Measurements from ENCODE around the gene TADA2B.
"Not testable (repeated sequence)": the region's sequence is repeated elsewhere in the genome, so short reads cannot be mapped to it uniquely, and the experiment has no call there.

Gene TADA2B

GRCh38 chr4:7061815-7062214 lies 18.6 kb downstream of the TADA2B start:
- DNase-seq, result no peak

- no peak for DNase-seq
Observed at GRCh38 chr4:7062816-7063215, 19.6 kb downstream of the TADA2B start.

GRCh38 chr4:7063362-7063761 lies 20.2 kb downstream of the TADA2B start:
- DNase-seq, result no peak

- DNase-seq, result no peak
Observed at GRCh38 chr4:7066006-7066405, 22.8 kb downstream of the TADA2B start.

- no peak for DNase-seq
Observed at GRCh38 chr4:7066493-7066892, 23.3 kb downstream of the TADA2B start.

- DNase-seq, result no peak
Observed at GRCh38 chr4:7067126-7067451, 23.9 kb downstream of the TADA2B start.

GRCh38 chr4:7067452-7068278 lies 24.5 kb downstream of the TADA2B start, which contains the start of gene GRPEL1:
Gene GRPEL1 (minus strand): TSS chr4:7068064. CDS start chr4:7068032, 32 bp downstream.
- DNase-seq, result peak; percentile 89

GRCh38 chr4:7068279-7068842 lies 25.2 kb downstream of the TADA2B start:
- DNase-seq, result no peak

- no peak for DNase-seq
Observed at GRCh38 chr4:7068883-7069282, 25.7 kb downstream of the TADA2B start.

GRCh38 chr4:7070729-7071511 lies 27.7 kb downstream of the TADA2B start:
- no peak for DNase-seq

- DNase-seq, result no peak
Observed at GRCh38 chr4:7073059-7073458, 29.9 kb downstream of the TADA2B start.

- DNase-seq, result no peak
Observed at GRCh38 chr4:7073526-7074390, 30.6 kb downstream of the TADA2B start.

- DNase-seq, result no peak
Observed at GRCh38 chr4:7074426-7074825, 31.3 kb downstream of the TADA2B start.

- DNase-seq, result no peak
Observed at GRCh38 chr4:7075962-7076695, 33.0 kb downstream of the TADA2B start.

GRCh38 chr4:7076696-7077082 lies 33.5 kb downstream of the TADA2B start:
- no peak for DNase-seq

- no peak for DNase-seq
Observed at GRCh38 chr4:7077371-7077770, 34.2 kb downstream of the TADA2B start.

GRCh38 chr4:7078025-7078424 lies 34.9 kb downstream of the TADA2B start:
- DNase-seq, result no peak

GRCh38 chr4:7079483-7079882 lies 36.3 kb downstream of the TADA2B start:
- not testable (repeated sequence) for DNase-seq

- DNase-seq, result not testable (repeated sequence)
Observed at GRCh38 chr4:7079909-7080308, 36.7 kb downstream of the TADA2B start.

- no peak for DNase-seq
Observed at GRCh38 chr4:7083597-7084563, 40.7 kb downstream of the TADA2B start.

- DNase-seq, result not testable (repeated sequence)
Observed at GRCh38 chr4:7084564-7084961, 41.4 kb downstream of the TADA2B start.
